ENCODE measurements around the gene MEF2A. TPM values are rescaled to one million over a fixed set of nuclear protein-coding genes. Genes with fewer than 3 reads are reported as not detected.
"Not testable (repeated sequence)": the region's sequence is repeated elsewhere in the genome, so short reads cannot be mapped to it uniquely, and the experiment has no call there.

MEF2A gene
- total RNA-seq, 1 donor from 2014 or later = 75.9 TPM

GRCh38 chr15:99734575-99734974, 168.8 kb downstream of the MEF2A start:
- no peak for DNase-seq (ENCODE audit: low spot score)
- ATAC-seq = no peak
- intact Hi-C loops (cut with DNase I) = no loop called here

DNA sequence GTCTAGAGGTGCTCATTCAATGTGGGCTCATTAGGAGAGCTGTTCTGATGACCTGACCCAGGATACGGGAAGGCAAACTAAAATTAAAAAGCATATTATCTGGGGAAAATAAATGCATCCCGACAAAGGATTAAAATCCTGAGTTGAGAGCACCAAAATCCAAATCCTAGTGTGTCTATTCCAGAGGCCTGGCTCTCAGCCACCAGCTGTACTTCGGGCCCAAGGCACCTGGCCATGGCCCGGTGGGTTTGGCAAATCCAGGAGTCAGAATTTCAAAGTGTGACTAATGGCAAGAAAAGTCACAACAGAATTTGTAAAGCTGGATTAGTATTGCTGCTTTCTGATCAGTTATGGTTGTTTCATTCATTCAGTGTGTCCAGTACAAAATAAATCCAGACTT, 170.1 kb downstream of the MEF2A start:
- ATAC-seq = no peak
- no peak for DNase-seq (ENCODE audit: low spot score)
- intact Hi-C loops (cut with DNase I) = no loop called here

- ATAC-seq (no peak), DNase-seq (ENCODE audit: low spot score) (no peak)
- intact Hi-C loops (cut with DNase I) = no loop called here
Measured at GRCh38 chr15:99736702-99737101, 170.9 kb downstream of the MEF2A start.

- intact Hi-C loops (cut with DNase I) = no loop called here
- no peak for ATAC-seq
Measured at GRCh38 chr15:99738021-99738847, 172.4 kb downstream of the MEF2A start.

DNA sequence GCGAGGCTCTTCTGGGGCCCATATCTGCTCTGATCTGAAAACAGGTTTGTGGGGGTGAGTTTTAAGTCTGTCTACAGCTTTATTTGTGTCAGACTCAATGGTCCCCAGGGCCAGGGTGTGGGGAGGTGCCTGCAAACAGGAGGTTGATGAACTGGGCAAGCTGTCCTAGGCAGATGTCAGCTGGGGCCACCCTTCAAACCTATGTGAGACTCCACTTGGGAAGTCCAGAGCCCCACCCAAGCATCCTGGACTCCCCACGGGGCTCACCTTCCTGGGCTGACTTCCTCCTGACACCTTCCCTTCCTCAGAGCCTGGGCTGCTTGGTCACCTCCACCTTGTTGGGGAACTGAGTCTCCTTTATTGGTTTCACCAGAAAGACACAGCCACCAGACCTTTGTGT, 176.1 kb downstream of the MEF2A start:
- ATAC-seq (no peak), DNase-seq (ENCODE audit: low spot score) (no peak)
- intact Hi-C loops (cut with DNase I) = no loop called here

More at GRCh38 chr15:99738021-99738847, 172.4 kb downstream of the MEF2A start:
- DNase-seq (ENCODE audit: low spot score) = no peak

GRCh38 chr15:99744142-99744541, 178.4 kb downstream of the MEF2A start:
- intact Hi-C loops (cut with DNase I) = no loop called here
- ATAC-seq (no peak), DNase-seq (ENCODE audit: low spot score) (no peak)

GRCh38 chr15:99745370-99746086, 179.7 kb downstream of the MEF2A start:
- ATAC-seq = no peak
- no peak for DNase-seq (ENCODE audit: low spot score)
- intact Hi-C loops (cut with DNase I) = no loop called here

GRCh38 chr15:99749386-99749785, 183.6 kb downstream of the MEF2A start:
- intact Hi-C loops (cut with DNase I) = no loop called here
- DNase-seq (ENCODE audit: low spot score) (no peak), ATAC-seq (no peak)

GRCh38 chr15:99750326-99750725, 184.5 kb downstream of the MEF2A start:
- ATAC-seq; intact Hi-C loops (cut with DNase I); DNase-seq (ENCODE audit: low spot score): not testable (repeated sequence)

DNA sequence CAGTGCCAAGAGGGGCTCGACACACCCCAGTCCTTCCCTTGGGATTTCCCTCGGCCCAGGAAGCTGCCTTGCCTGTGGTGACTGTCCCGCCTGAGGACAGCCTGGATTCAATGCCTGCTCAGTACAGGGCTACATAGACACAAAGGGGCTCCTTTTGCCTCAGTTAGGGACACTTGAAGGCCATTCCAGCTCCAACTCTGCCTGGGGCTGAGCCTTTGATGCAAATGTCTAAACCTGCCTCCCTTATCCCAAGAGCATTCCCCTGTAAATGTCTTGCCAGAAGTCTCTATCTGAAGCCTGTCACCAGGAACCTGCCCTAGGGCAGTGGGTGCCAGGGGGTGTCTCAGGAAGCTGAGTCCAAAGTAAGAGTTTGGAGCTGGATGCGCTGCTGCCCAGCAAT, 186.8 kb downstream of the MEF2A start:
- intact Hi-C loops (cut with DNase I) = no loop called here
- ATAC-seq = no peak
- DNase-seq (ENCODE audit: low spot score) = no peak

DNA sequence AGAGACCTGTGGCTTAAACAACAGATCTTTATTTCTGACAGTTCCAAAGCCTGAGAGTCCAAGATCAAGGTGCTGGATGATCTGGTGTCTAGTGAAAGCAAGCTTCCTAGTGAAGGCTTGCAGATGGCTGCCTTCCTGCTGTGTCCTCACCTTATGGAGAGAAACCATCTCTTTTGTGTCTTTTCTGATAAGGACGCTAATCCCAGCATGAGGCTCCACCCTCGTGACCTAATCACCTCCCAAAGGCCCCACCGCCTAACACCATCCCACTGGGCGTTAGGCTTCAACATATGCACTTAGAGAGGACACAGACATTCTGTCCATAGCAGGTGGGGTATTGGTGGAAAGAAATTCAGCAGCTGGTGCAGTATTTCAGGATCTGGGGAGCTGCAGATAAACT, 187.3 kb downstream of the MEF2A start:
- DNase-seq (ENCODE audit: low spot score) = no peak
- intact Hi-C loops (cut with DNase I) = no loop called here
- no peak for ATAC-seq

DNA sequence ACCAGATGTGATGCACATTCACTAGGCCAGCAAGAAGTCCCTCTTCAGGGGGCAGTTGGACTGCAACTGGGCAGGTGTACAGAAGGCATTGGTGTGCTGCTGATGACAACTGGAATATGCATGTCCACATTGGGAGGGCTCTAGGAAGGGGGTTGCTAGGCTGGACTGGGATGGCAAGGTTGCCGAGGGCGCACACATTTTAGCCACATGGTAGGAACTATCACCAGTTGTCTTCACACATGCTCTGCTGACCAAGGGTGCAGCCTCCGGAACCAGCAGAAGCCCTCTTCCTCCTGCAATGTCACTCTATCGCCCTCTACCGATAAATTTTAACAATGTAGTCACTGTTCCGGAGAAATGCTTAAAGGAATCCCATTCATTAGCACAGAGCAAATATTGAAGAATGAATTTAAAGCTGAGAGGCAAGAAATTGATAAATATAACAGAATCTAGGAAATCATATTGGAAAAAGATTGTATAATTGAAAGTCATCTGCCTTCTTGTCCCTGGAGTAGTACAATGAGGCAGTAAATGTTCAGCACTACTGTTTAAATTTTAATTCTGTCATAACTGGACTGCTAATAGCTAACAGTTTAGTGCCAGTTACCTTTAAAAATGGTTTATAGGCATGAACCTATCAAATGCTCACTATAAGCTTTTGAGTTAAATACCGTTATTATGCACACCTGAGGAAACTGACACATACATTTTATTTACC, 190.1 kb downstream of the MEF2A start:
- no peak for DNase-seq (ENCODE audit: low spot score)
- peak; percentile 94 for ATAC-seq
- intact Hi-C loops (cut with DNase I) = no loop called here

DNA sequence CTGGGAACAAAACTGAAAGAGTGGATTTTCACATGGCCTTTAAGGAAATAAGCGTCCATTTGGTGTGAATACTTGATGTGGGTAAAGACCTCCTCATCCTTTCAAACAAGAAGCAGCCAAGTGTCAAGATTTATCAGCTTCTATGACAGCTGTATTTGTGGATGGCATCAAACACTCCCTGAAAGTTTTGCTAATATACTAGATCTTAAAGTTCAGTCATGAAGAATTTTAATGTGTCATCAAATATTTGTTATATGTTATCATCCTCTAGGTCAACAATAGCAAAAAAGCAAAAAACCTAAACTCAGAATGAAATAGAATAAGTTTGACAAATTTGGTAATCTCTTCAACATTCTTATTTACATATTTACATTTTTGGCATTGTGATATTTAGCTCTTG, 196.5 kb downstream of the MEF2A start:
- DNase-seq (ENCODE audit: low spot score) (no peak), ATAC-seq (no peak)
- intact Hi-C loops (cut with DNase I) = no loop called here

- ATAC-seq (no peak), DNase-seq (ENCODE audit: low spot score) (no peak)
- intact Hi-C loops (cut with DNase I) = no loop called here
Measured at GRCh38 chr15:99763827-99764226, 198.0 kb downstream of the MEF2A start.

- ATAC-seq (no peak), DNase-seq (ENCODE audit: low spot score) (no peak)
- intact Hi-C loops (cut with DNase I) = no loop called here
Measured at GRCh38 chr15:99764522-99764921, 198.7 kb downstream of the MEF2A start.

Other genes with a start within 250 kb of the MEF2A start
- 16.0 TPM for gene LYSMD4, start 167.5 kb downstream of the MEF2A start, total RNA-seq